Umbilical cord (tissue), 2 donors: ENCODE measurements around the gene RAVER1. TPM values are rescaled to one million over a fixed set of nuclear protein-coding genes. Genes with fewer than 3 reads are reported as not detected.
"Not testable (repeated sequence)": the region's sequence is repeated elsewhere in the genome, so short reads cannot be mapped to it uniquely, and the experiment has no call there.

Experiments
- DNase-seq: peaks from one replicate; pipeline ENCODE4 v3.0.0-alpha.2; 2015; ENCODE audit warnings: low spot score
- total RNA-seq: library from RNA; depleted of rRNA; stranded (reverse); fragments of >200 nt; gene quantifications from one replicate; pipeline ENCODE4 v1.2.3, GENCODE V29; 2014; ENCODE audit warnings: low replicate concordance; ENCODE audit not compliant: insufficient read depth

Gene RAVER1
- total RNA-seq, 1 donor from 2014 or later, result 5.8 TPM

GRCh38 chr19:10291554-10292205, 41.6 kb downstream of the RAVER1 start:
- DNase-seq, result no peak

GRCh38 chr19:10290876-10291553, 42.3 kb downstream of the RAVER1 start:
- no peak for DNase-seq

- DNase-seq, result no peak
These were observed 42.9 kb downstream of the RAVER1 start for GRCh38 chr19:10290357-10290875.

GRCh38 chr19:10289836-10290356, 43.4 kb downstream of the RAVER1 start, which contains the start of gene ICAM5:
TSS of gene ICAM5 (plus strand) at chr19:10289952. CDS start at chr19:10290044, 92 bp downstream.
- no peak for DNase-seq

GRCh38 chr19:10289167-10289835, 44.0 kb downstream of the RAVER1 start:
- no peak for DNase-seq

GRCh38 chr19:10288662-10289166, 44.6 kb downstream of the RAVER1 start:
- DNase-seq, result peak; percentile 77

GRCh38 chr19:10286803-10287737, 46.3 kb downstream of the RAVER1 start, which contains the start of gene ICAM4:
TSS of gene ICAM4 (plus strand) at chr19:10286955. CDS start at chr19:10287013, 58 bp downstream.
- peak; percentile 91 for DNase-seq

GRCh38 chr19:10285393-10285792, 47.9 kb downstream of the RAVER1 start:
- no peak for DNase-seq

- DNase-seq, result no peak
These were observed 48.4 kb downstream of the RAVER1 start for GRCh38 chr19:10284960-10285278.

GRCh38 chr19:10284065-10284959, 49.0 kb downstream of the RAVER1 start:
- DNase-seq, result no peak

- DNase-seq, result no peak
These were observed 49.8 kb downstream of the RAVER1 start for GRCh38 chr19:10283301-10284064.

- not testable (repeated sequence) for DNase-seq
These were observed 51.3 kb downstream of the RAVER1 start for GRCh38 chr19:10282043-10282442.

- no peak for DNase-seq
These were observed 53.4 kb downstream of the RAVER1 start for GRCh38 chr19:10279737-10280442.

- no peak for DNase-seq
These were observed 54.4 kb downstream of the RAVER1 start for GRCh38 chr19:10278935-10279334.

- DNase-seq, result no peak
These were observed 55.3 kb downstream of the RAVER1 start for GRCh38 chr19:10277795-10278589.

GRCh38 chr19:10274589-10274988, 58.7 kb downstream of the RAVER1 start:
- DNase-seq, result no peak

GRCh38 chr19:10271543-10272086, 61.7 kb downstream of the RAVER1 start:
- no peak for DNase-seq
